ENCODE data around the gene BMERB1.

Gene BMERB1

DNA sequence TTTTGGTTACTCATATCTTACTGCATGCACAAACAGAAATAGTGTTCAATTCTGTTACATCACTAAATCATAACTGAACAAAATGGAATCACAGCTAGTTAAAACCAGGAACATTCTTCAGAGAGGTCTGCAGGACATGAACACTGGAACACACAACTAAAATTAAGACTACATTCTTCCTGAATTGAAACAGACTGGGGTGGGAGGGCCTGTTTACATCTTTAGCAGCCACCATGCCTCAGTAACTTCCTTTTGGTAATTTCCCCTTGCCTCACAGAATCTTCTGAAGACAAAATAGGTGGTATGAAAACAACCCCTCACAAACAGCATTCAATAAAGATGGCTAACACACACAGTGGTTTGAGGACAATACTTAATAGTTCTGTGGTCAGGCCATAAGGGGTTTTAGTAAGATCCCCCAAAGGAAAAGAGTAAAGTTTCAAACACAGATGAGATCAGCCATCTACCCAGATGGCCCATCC lies 202.0 kb downstream of the BMERB1 start:
- no peak for DNase-seq (ENCODE audit: low read depth)
- no peak overlapping the region for H3K4me3 ChIP-seq (ENCODE audit: low read depth, low read length)
- no peak for TF ChIP-seq MYC (IDR thresholded peaks at IDR 0.05; ENCODE audit: low read depth, low read length)
- TF ChIP-seq, protein P1, sequence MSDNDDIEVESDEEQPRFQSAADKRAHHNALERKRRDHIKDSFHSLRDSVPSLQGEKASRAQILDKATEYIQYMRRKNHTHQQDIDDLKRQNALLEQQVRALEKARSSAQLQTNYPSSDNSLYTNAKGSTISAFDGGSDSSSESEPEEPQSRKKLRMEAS (IDR thresholded peaks at IDR 0.05; ENCODE audit: low read depth, low read length) = no peak
- TF ChIP-seq, protein P2, sequence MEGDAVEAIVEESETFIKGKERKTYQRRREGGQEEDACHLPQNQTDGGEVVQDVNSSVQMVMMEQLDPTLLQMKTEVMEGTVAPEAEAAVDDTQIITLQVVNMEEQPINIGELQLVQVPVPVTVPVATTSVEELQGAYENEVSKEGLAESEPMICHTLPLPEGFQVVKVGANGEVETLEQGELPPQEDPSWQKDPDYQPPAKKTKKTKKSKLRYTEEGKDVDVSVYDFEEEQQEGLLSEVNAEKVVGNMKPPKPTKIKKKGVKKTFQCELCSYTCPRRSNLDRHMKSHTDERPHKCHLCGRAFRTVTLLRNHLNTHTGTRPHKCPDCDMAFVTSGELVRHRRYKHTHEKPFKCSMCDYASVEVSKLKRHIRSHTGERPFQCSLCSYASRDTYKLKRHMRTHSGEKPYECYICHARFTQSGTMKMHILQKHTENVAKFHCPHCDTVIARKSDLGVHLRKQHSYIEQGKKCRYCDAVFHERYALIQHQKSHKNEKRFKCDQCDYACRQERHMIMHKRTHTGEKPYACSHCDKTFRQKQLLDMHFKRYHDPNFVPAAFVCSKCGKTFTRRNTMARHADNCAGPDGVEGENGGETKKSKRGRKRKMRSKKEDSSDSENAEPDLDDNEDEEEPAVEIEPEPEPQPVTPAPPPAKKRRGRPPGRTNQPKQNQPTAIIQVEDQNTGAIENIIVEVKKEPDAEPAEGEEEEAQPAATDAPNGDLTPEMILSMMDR (IDR thresholded peaks at IDR 0.05; ENCODE audit: low read depth, low read length) = no peak
- TF ChIP-seq POLR2A (IDR thresholded peaks at IDR 0.05; ENCODE audit: extremely low read depth, insufficient read length) = no peak

All from NB4 (cell line).